Activated T-helper 1 cell treated with anti-CD3 and anti-CD28 coated beads, Interleukin-12 subunit alpha, Interleukin-12 subunit beta, Interleukin-2, Interleukin-4 antibody, amounts not matched to agents 30 ng/mL and 10 ng/mL and 1 ng/mL, durations not matched to agents 14 hours and 24 hours and 36 hours (primary cell): Measurements from ENCODE around the gene MAN2A2. TPM values are rescaled to one million over a fixed set of nuclear protein-coding genes. Genes with fewer than 3 reads are reported as not detected.
A peak's percentile ranks its signal among the peaks of the same experiment; 100 is the strongest.

Source experiments
- DNase-seq: peaks from one replicate; pipeline ENCODE4 v3.0.0; 2021; ENCODE audit warnings: low spot score
- H3K27ac Mint-ChIP-seq: one replicate; pipeline ENCODE4 v1.8.0; 2021; ENCODE audit warnings: mild to moderate bottlenecking, mixed read lengths
- H3K27me3 Mint-ChIP-seq: one replicate; pipeline ENCODE4 v1.8.0; 2022; ENCODE audit warnings: mild to moderate bottlenecking, moderate library complexity, mixed read lengths; ENCODE audit not compliant: insufficient read depth
- H3K36me3 Mint-ChIP-seq: one replicate; pipeline ENCODE4 v1.8.0; 2021; ENCODE audit warnings: low read depth, mixed read lengths
- H3K4me1 Mint-ChIP-seq: one replicate; pipeline ENCODE4 v1.8.0; 2021; ENCODE audit warnings: low read depth, mixed read lengths
- H3K4me3 Mint-ChIP-seq: one replicate; pipeline ENCODE4 v1.8.0; 2021; ENCODE audit warnings: mild to moderate bottlenecking, moderate library complexity, mixed read lengths
- H3K9me3 Mint-ChIP-seq: one replicate; pipeline ENCODE4 v1.8.0; 2021; ENCODE audit warnings: mixed read lengths
- intact Hi-C: fragments of 100-400 bp; cut with micrococcal nuclease; formaldehyde crosslinking; loops from one replicate; pipeline ENCODE4 v1.15.1; 2024
- total RNA-seq: library from RNA; stranded (reverse); gene quantifications from 2 replicates; pipeline ENCODE4 v1.2.3, GENCODE V29; 2022

The MAN2A2 gene
- total RNA-seq, 1 donor from 2014 or later = 239 TPM

GRCh38 chr15:90881978-90882721, 21.0 kb upstream of the MAN2A2 start:
- Mint-ChIP-seq H3K9me3 (no peaks in the 10 kb centered on the region), H3K27me3 (no peaks in the 10 kb centered on the region), H3K4me3 (no peak overlapping the region), H3K36me3 (peaks cover 48% of the 10 kb centered on the region), H3K27ac (peak overlapping the region; percentile 40), H3K4me1 (peaks cover 62% of the 10 kb centered on the region)
- no peak for DNase-seq
- intact Hi-C loops = loop anchor here (10.0 kb wide), 1 partner anchor 387 kb away; no protein-coding TSS in a partner anchor

DNA sequence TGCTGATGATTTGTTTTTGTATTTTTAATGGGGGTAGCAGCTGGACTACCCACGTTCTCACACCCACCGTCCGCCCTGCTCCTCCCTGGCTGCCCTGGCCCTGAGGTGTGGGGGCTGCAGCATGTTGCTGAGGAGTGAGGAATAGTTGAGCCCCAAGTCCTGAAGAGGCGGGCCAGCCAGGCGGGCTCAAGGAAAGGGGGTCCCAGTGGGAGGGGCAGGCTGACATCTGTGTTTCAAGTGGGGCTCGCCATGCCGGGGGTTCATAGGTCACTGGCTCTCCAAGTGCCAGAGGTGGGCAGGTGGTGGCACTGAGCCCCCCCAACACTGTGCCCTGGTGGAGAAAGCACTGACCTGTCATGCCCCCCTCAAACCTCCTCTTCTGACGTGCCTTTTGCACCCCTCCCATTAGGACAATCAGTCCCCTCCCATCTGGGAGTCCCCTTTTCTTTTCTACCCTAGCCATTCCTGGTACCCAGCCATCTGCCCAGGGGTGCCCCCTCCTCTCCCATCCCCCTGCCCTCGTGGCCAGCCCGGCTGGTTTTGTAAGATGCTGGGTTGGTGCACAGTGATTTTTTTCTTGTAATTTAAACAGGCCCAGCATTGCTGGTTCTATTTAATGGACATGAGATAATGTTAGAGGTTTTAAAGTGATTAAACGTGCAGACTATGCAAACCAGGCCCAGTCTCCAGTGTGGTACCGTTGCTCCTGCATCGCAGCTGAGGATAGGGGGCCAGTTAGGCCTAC, 20.1 kb upstream of the MAN2A2 start:
- H3K4me3 Mint-ChIP-seq = peak overlapping the region; percentile 47
- no peak for DNase-seq
- H3K27me3 Mint-ChIP-seq = no peaks in the 10 kb centered on the region
- peaks cover 62% of the 10 kb centered on the region for H3K4me1 Mint-ChIP-seq
- intact Hi-C loops = loop anchor here (1.0 to 10.0 kb wide), 2 partner anchors 9 to 388 kb away; no protein-coding TSS in a partner anchor
- H3K9me3 Mint-ChIP-seq = no peaks in the 10 kb centered on the region
- H3K36me3 Mint-ChIP-seq = peaks cover 46% of the 10 kb centered on the region
- peak overlapping the region; percentile 88 for H3K27ac Mint-ChIP-seq

GRCh38 chr15:90883526-90883975, 19.6 kb upstream of the MAN2A2 start:
- H3K27ac Mint-ChIP-seq = peak overlapping the region; percentile 88
- no peak for DNase-seq
- H3K36me3 Mint-ChIP-seq = peaks cover 46% of the 10 kb centered on the region
- intact Hi-C loops = loop anchor here (1.0 to 10.0 kb wide), 2 partner anchors 9 to 389 kb away; no protein-coding TSS in a partner anchor
- peaks cover 60% of the 10 kb centered on the region for H3K4me1 Mint-ChIP-seq
- peak overlapping the region; percentile 22 for H3K4me3 Mint-ChIP-seq
- H3K27me3 Mint-ChIP-seq = no peaks in the 10 kb centered on the region
- H3K9me3 Mint-ChIP-seq = no peaks in the 10 kb centered on the region

DNA sequence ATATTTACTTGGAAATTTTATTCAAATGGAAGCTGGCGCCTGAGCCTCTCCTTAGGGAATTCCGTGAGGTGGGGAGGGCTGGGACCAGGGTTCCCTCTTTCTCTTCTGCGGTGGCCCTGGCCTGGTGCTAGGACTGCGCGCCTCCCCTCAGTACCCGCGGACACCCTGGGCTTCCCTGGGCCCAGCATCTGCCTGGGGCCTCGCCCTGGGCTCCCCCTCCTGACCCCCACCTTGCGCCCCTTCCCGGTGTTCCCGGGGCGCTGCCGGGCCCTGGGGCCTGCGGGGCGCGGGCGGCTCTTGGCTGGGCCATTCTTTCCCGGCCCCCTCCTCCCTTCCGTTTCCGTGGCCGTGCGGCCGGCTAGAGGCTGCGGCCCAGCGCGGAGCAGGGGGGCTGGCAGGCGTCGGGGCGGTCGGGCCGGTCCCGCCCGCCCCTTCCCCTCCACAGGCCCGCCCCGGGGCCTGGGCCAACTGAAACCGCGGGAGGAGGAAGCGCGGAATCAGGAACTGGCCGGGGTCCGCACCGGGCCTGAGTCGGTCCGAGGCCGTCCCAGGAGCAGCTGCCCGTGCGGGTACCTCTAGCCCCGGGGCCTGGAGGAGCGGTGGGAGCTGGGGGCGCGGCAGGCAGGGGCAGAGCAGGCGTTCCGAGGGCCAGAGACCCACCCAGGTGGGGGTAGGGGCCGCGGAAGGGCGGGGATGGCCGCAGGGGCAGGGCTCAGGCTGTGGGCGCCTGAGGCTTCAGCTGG, 19.0 kb upstream of the MAN2A2 start, which contains the start of gene FES:
Gene FES (plus strand): TSS at position 529 of the 743 bp plus-strand sequence. CDS start 542 bp downstream, outside the sequence.
- Mint-ChIP-seq H3K4me3 (peak within 1 kb of the TSS; percentile 61), H3K9me3 (no peaks in the 10 kb centered on the region), H3K36me3 (peaks cover 43% of the 10 kb centered on the region), H3K27ac (peak within 1 kb of the TSS; percentile 88), H3K4me1 (peaks cover 56% of the 10 kb centered on the region), H3K27me3 (no peaks in the 10 kb centered on the region)
- no peak for DNase-seq
- intact Hi-C loops = loop anchor here (1.0 to 10.0 kb wide), 2 partner anchors 10 to 389 kb away; no protein-coding TSS in a partner anchor

- Mint-ChIP-seq H3K4me1 (peaks cover 50% of the 10 kb centered on the region), H3K4me3 (peak overlapping the region; percentile 61), H3K9me3 (no peaks in the 10 kb centered on the region), H3K27me3 (no peaks in the 10 kb centered on the region), H3K27ac (peak overlapping the region; percentile 87), H3K36me3 (peaks cover 39% of the 10 kb centered on the region)
- DNase-seq = no peak
- intact Hi-C loops = loop anchor here (1.0 to 10.0 kb wide), 4 partner anchors 33 to 390 kb away; partner anchors contain the start of gene HDDC3
Measured at GRCh38 chr15:90884719-90885431, 18.2 kb upstream of the MAN2A2 start.

GRCh38 chr15:90885432-90886290, 17.4 kb upstream of the MAN2A2 start:
- H3K4me3 Mint-ChIP-seq = peak overlapping the region; percentile 61
- H3K27ac Mint-ChIP-seq = peak overlapping the region; percentile 87
- peak; percentile 66 for DNase-seq
- peaks cover 50% of the 10 kb centered on the region for H3K4me1 Mint-ChIP-seq
- peaks cover 35% of the 10 kb centered on the region for H3K36me3 Mint-ChIP-seq
- H3K27me3 Mint-ChIP-seq = no peaks in the 10 kb centered on the region
- intact Hi-C loops = loop anchor here (1.0 to 10.0 kb wide), 6 partner anchors 33 to 391 kb away; partner anchors contain the start of genes BLM and HDDC3
- H3K9me3 Mint-ChIP-seq = no peaks in the 10 kb centered on the region

DNA sequence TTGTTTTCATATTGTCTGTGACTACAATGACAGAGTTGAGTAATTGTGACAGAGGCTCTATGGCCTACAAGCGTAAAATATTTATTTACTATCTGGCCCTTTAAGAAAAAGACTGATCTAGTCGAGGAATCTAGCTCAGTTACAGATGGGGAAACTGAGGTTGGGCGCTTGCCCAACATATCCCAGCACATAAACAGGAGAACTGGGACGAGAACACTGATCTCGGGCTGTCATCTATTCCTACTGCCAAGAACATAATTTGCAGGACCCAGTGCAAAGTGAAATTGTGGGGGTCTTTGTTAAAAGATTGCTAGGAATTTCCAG, 16.8 kb upstream of the MAN2A2 start:
- DNase-seq = no peak
- Mint-ChIP-seq H3K27ac (peak overlapping the region; percentile 87), H3K9me3 (no peaks in the 10 kb centered on the region), H3K4me1 (peaks cover 50% of the 10 kb centered on the region), H3K36me3 (peaks cover 33% of the 10 kb centered on the region), H3K4me3 (peak overlapping the region; percentile 15), H3K27me3 (no peaks in the 10 kb centered on the region)
- intact Hi-C loops = loop anchor here (1.0 to 10.0 kb wide), 5 partner anchors 46 to 391 kb away; partner anchors contain the start of genes BLM and HDDC3

DNA sequence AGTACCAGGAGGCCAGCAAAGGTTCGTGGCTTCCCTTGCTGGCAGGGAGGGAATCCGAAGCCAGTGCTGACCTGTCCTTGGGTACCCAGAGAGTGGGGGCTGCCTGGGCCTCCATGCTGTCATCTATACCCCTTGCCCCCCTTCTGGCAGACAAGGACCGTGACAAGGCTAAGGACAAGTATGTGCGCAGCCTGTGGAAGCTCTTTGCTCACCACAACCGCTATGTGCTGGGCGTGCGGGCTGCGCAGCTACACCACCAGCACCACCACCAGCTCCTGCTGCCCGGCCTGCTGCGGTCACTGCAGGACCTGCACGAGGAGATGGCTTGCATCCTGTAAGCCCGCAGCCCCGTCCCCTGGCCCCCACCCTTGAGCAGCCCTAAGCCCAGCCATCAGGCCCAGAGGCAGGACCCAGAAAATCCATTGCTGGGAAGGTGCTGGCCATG, 16.0 kb upstream of the MAN2A2 start:
- intact Hi-C loops = loop anchor here (5.0 to 10.0 kb wide), 3 partner anchors 45 to 392 kb away; partner anchors contain the start of gene HDDC3
- Mint-ChIP-seq H3K27ac (peak overlapping the region; percentile 78), H3K9me3 (no peaks in the 10 kb centered on the region), H3K4me1 (peaks cover 50% of the 10 kb centered on the region), H3K27me3 (no peaks in the 10 kb centered on the region), H3K36me3 (peaks cover 37% of the 10 kb centered on the region), H3K4me3 (no peak overlapping the region)
- no peak for DNase-seq

- Mint-ChIP-seq H3K4me1 (peaks cover 36% of the 10 kb centered on the region), H3K36me3 (peaks cover 36% of the 10 kb centered on the region), H3K27me3 (no peaks in the 10 kb centered on the region), H3K4me3 (no peak overlapping the region), H3K9me3 (no peaks in the 10 kb centered on the region), H3K27ac (no peak overlapping the region)
- no peak for DNase-seq
- intact Hi-C loops = loop anchor here (5.0 to 10.0 kb wide), 3 partner anchors 43 to 395 kb away; partner anchors contain the start of gene HDDC3
Measured at GRCh38 chr15:90889313-90889730, 13.8 kb upstream of the MAN2A2 start.

- no peak overlapping the region for H3K4me3 Mint-ChIP-seq
- intact Hi-C loops = loop anchor here (5.0 to 10.0 kb wide), 3 partner anchors 42 to 395 kb away; partner anchors contain the start of gene HDDC3
- peaks cover 35% of the 10 kb centered on the region for H3K36me3 Mint-ChIP-seq
- H3K27ac Mint-ChIP-seq = no peak overlapping the region
- H3K9me3 Mint-ChIP-seq = no peaks in the 10 kb centered on the region
- no peaks in the 10 kb centered on the region for H3K27me3 Mint-ChIP-seq
- DNase-seq = no peak
- peaks cover 33% of the 10 kb centered on the region for H3K4me1 Mint-ChIP-seq
Measured at GRCh38 chr15:90889736-90890456, 13.2 kb upstream of the MAN2A2 start.
